ENCODE data around the gene ZBTB24. TPM values are rescaled to one million over a fixed set of nuclear protein-coding genes. Genes with fewer than 3 reads are reported as not detected.

ZBTB24 gene
- total RNA-seq, 1 experiment from 2014 or later = 10.4 TPM

DNA sequence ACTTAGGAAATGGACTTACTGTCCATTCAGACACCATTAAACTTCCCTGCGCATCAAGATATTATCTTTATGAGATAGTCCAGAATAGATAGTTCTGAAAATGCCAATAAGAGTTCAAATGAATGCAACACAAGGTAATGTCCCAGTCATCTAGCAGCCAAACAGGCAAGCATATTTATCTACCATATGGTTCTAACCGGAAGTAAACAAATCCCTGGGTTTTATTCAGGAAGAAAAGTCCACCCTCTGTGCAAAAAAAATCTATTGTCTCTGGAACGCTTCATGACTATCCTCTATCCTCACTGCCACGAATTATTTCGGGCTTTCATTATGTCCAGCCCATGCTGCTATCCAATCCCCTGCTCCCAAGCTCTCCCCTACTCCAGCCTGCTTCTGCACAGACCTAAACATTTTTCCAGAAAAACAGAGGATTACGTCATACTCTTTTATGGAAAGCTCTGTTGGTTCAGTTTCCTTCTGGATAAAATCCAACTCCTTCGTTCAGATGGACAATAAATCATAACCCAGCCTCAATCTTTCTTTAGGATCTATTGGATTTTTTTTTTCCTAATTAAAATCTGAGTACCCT lies 54.0 kb downstream of the ZBTB24 start:
- Mint-ChIP-seq H3K9me3 (ENCODE audit: unreplicated experiment) (no peaks in the 10 kb centered on the region), H3K36me3 (ENCODE audit: insufficient read depth, unreplicated experiment) (no peaks in the 10 kb centered on the region), H3K4me3 (ENCODE audit: unreplicated experiment) (no peak overlapping the region), H3K27ac (ENCODE audit: low read depth, unreplicated experiment) (no peak overlapping the region), H3K27me3 (ENCODE audit: insufficient read depth, unreplicated experiment) (no peaks in the 10 kb centered on the region), H3K4me1 (ENCODE audit: insufficient read depth, unreplicated experiment) (peaks cover 12% of the 10 kb centered on the region)
- POLR2A ChIA-PET = interaction anchor here (0.6 to 1.1 kb wide), 3 partner anchors 11 to 40 kb away, joined by 3 to 6 read pairs (median 4); partner anchors contain the start of genes PPIL6 and SMPD2
- BruUV-seq (replicated peaks) = no TSS peak
- CTCF ChIA-PET = interaction anchor here (0.6 to 0.7 kb wide), 2 partner anchors 33 to 717 kb away, joined by 3 to 4 read pairs; no protein-coding TSS in a partner anchor
- no peak for TF ChIP-seq CTCF (IDR thresholded peaks at IDR 0.05; ENCODE audit: unreplicated experiment)
- intact Hi-C loops (cut with micrococcal nuclease) = no loop called here
- DNase-seq (ENCODE audit: unreplicated experiment) = peak; percentile 32

GRCh38 chr6:109424946-109425345 lies 58.1 kb downstream of the ZBTB24 start:
- no peak for TF ChIP-seq CTCF (IDR thresholded peaks at IDR 0.05; ENCODE audit: unreplicated experiment)
- ChIA-PET CTCF (interaction anchor here (0.8 to 1.0 kb wide), 3 partner anchors 10 to 641 kb away, joined by 3 read pairs; no protein-coding TSS in a partner anchor), POLR2A (no interaction called here)
- Mint-ChIP-seq H3K36me3 (ENCODE audit: insufficient read depth, unreplicated experiment) (no peaks in the 10 kb centered on the region), H3K4me1 (ENCODE audit: insufficient read depth, unreplicated experiment) (peaks cover 12% of the 10 kb centered on the region), H3K4me3 (ENCODE audit: unreplicated experiment) (no peak overlapping the region), H3K9me3 (ENCODE audit: unreplicated experiment) (no peaks in the 10 kb centered on the region), H3K27ac (ENCODE audit: low read depth, unreplicated experiment) (no peak overlapping the region), H3K27me3 (ENCODE audit: insufficient read depth, unreplicated experiment) (no peaks in the 10 kb centered on the region)
- BruUV-seq (replicated peaks) = no TSS peak
- no peak for DNase-seq (ENCODE audit: unreplicated experiment)
- intact Hi-C loops (cut with micrococcal nuclease) = no loop called here

DNA sequence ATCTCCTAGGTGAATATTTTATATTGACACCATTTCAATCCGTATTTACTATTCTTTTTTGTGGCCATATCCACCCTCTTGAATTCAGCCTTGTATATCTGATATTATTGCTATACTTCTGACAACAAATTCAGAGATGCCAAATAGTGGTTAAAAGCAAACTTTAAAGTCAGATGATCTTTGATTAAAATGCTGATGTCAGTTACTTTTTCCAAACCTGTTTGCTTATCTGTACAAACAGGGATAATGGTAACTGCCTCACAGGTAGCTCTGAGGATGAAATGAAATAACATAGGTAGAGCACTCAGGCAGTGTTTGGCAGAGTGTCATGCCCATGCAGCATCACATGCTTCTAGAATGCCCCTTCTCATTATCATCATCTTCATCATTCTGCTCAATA lies 61.8 kb downstream of the ZBTB24 start:
- Mint-ChIP-seq H3K4me1 (ENCODE audit: insufficient read depth, unreplicated experiment) (peaks cover 6% of the 10 kb centered on the region), H3K27me3 (ENCODE audit: insufficient read depth, unreplicated experiment) (no peaks in the 10 kb centered on the region), H3K4me3 (ENCODE audit: unreplicated experiment) (no peak overlapping the region), H3K27ac (ENCODE audit: low read depth, unreplicated experiment) (no peak overlapping the region), H3K9me3 (ENCODE audit: unreplicated experiment) (no peaks in the 10 kb centered on the region), H3K36me3 (ENCODE audit: insufficient read depth, unreplicated experiment) (no peaks in the 10 kb centered on the region)
- intact Hi-C loops (cut with micrococcal nuclease) = no loop called here
- ChIA-PET CTCF (interaction anchor here (0.5 kb wide), 1 partner anchor 1455 kb away, joined by 3 read pairs; no protein-coding TSS in a partner anchor), POLR2A (interaction anchor here (0.9 kb wide), 1 partner anchor 18 kb away, joined by 3 read pairs; no protein-coding TSS in a partner anchor)
- TF ChIP-seq CTCF (IDR thresholded peaks at IDR 0.05; ENCODE audit: unreplicated experiment) = no peak
- DNase-seq (ENCODE audit: unreplicated experiment) = no peak
- no TSS peak for BruUV-seq (replicated peaks)

DNA sequence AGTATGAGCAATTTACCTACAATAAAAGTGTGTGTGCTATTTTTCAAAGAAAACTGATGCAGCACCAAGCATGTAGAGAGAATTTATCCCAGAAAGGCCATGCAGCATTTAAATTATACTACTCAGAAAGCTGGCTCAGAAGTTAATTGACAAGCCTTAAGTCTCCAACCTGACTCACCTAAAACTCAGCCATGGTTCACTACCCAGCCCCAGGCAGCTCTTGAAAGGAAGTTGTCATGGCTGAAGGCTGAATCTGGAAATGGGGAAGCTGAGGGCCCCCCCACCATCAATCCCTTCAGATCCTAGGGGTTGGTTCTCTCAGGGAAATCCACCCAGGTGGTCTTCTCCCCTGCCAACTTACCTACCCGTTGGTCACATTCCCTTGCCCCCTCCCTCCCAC lies 62.3 kb downstream of the ZBTB24 start:
- ChIA-PET POLR2A (interaction anchor here (0.9 kb wide), 1 partner anchor 19 kb away, joined by 3 read pairs; no protein-coding TSS in a partner anchor), CTCF (interaction anchor here (0.5 kb wide), 1 partner anchor 1456 kb away, joined by 3 read pairs; no protein-coding TSS in a partner anchor)
- DNase-seq (ENCODE audit: unreplicated experiment) = no peak
- no peaks in the 10 kb centered on the region for H3K9me3 Mint-ChIP-seq (ENCODE audit: unreplicated experiment)
- H3K4me1 Mint-ChIP-seq (ENCODE audit: insufficient read depth, unreplicated experiment) = peaks cover 6% of the 10 kb centered on the region
- no peak overlapping the region for H3K4me3 Mint-ChIP-seq (ENCODE audit: unreplicated experiment)
- BruUV-seq (replicated peaks) = no TSS peak
- H3K36me3 Mint-ChIP-seq (ENCODE audit: insufficient read depth, unreplicated experiment) = no peaks in the 10 kb centered on the region
- H3K27me3 Mint-ChIP-seq (ENCODE audit: insufficient read depth, unreplicated experiment) = no peaks in the 10 kb centered on the region
- intact Hi-C loops (cut with micrococcal nuclease) = no loop called here
- H3K27ac Mint-ChIP-seq (ENCODE audit: low read depth, unreplicated experiment) = no peak overlapping the region
- no peak for TF ChIP-seq CTCF (IDR thresholded peaks at IDR 0.05; ENCODE audit: unreplicated experiment)

All from MCF 10A (cell line).